T47D (cell line): ENCODE data around the gene SGK2.
A peak's percentile ranks its signal among the peaks of the same experiment; 100 is the strongest.

Experiments used
- DNase-seq, 2 experiments: peaks; one replicate each; pipeline versions ENCODE4 v3.0.0 to v3.0.0-alpha.2; 2011 to 2012; ENCODE audit warnings: low read depth in 1 of 2, low spot score in 1 of 2
- JUND ChIP-seq: IDR thresholded peaks from 2 replicates; pipeline ENCODE4 v1.6.1; 2012; ENCODE audit warnings: low read depth
- in situ Hi-C: cut with HindIII; loops from 2 replicates; pipeline ENCODE4 v1.10.0; 2016; ENCODE audit warnings: low sequenced_read_pairs, low pct_unique_long_range_greater_than_20kb

The SGK2 gene

DNA sequence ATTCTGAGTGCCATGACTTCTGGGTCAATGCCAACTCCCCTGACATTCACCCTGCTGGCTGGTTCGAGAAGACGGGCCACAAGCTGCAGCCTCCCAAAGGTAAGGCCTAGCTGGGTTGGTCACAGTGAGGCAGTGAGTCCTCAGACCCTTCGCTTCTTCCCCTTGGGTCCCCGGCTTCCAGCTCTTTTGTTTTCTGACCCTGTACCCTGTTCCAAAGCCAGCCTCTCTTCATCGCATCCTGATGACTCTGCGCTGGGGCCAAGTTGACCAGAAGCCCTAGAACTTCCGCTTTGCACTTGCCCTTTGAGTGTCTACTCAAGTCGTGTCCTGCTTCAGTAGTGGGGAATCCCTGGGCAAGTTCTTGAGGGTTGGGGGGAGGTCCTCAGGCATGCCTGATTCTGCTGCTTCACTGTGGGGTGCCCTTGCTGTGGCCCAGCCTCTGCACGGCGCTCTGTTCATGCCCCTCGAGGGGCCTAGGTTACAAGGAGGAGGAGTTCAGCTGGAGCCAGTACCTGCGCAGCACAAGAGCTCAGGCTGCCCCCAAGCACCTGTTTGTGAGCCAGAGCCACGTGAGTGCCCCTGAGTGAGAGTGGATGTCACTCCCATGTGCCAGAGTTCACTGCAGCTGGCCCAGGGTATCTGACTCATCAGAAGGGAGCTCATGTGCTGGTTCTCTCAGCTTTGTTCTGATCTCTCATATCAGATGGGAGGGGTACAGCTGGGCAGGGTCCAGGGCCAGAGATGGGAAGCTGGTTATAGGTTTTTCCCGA, 28.3 kb upstream of the SGK2 start:
- in situ Hi-C loops, result no loop called here
- no peak for DNase-seq
- no peak for TF ChIP-seq JUND

GRCh38 chr20:43531091-43531443, 27.8 kb upstream of the SGK2 start:
- in situ Hi-C loops, result no loop called here
- DNase-seq, result no peak
- no peak for TF ChIP-seq JUND

DNA sequence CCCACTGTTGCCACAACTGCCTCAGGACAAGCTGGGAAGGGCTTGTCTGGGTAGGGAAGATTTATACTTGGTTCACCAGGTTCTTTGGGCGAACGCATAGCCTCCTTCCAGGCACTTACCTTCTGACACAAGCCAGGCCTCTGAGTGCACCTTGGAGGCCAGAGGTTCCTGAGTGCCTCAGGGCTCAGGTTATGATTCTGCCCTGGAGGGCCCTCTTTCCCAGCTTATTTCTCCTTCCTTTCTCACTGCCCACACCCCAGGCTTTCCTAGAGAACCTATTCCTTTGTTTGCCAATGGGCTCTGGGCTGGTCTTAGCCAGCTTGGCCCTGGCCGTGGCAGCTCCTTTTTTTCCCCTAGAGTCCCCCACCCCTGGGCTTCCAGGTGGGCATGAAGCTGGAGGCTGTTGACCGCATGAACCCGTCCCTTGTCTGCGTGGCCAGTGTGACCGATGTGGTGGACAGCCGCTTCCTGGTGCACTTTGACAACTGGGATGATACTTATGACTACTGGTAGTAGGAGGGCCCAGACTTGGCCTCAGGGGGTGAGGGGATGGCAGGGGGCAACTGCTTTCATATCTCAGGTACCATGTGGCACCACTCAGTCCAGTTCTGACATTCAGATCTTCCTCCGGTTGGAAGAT, 26.3 kb upstream of the SGK2 start:
- in situ Hi-C loops, result no loop called here
- no peak for TF ChIP-seq JUND
- no peak for DNase-seq

DNA sequence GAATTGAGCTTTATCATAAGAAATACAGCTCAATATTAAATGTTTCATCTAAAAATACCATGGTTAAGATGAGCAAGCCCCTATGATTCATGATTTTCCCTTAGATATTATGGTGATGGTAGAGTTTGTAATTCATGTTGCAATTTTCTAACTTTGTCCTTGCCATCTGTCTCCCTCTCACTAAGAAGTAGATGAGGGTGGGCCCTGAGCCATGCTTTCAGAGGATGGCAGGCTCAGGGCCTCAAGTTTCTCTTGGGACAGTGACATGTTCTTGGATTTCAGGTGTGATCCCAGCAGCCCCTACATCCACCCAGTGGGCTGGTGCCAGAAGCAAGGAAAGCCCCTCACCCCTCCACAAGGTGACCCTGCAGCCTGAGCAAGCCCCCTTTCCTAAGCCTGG, 25.8 kb upstream of the SGK2 start:
- in situ Hi-C loops, result no loop called here
- TF ChIP-seq JUND, result no peak
- DNase-seq, result no peak

DNA sequence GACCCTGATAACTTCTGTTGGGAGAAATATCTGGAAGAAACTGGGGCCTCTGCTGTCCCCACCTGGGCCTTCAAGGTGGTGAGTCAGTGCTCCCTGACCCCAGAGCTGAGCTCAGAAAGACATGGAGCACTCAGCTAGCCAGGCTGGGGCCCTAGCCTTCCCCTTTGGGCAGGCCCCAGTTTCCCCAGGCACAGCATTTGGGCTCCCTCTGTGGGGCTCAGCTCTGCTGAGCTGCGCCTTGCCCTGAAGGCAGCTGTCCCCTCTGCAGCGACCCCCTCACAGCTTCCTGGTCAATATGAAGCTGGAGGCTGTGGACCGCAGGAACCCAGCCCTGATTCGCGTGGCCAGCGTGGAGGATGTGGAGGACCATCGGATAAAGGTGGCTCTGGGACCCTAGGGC, 24.8 kb upstream of the SGK2 start:
- in situ Hi-C loops, result no loop called here
- TF ChIP-seq JUND, result no peak
- no peak for DNase-seq

DNA sequence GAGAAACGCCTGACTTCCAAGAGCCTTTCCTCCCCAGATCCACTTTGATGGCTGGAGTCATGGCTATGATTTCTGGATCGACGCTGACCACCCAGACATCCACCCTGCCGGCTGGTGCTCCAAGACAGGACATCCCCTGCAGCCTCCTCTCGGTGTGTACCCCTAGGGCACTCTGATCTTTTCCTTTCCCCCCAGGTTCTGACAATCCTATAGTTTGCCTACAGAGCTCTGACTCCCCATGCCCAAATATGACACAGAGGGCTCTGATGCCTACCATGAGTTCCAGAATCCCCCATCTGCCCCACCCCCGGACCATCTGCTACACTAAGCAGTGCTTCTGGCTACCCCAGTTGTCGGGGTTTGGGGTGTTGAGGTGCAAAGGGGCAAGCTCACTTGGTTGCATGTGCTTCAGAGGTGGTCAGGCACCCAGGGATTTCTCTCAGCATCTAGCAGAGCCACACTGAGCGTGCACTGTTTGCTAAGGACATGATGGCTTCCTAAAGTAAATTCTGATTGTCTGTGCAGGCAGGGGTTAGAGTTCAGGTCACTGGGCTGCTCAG, 24.0 kb upstream of the SGK2 start:
- in situ Hi-C loops, result no loop called here
- DNase-seq, result no peak
- TF ChIP-seq JUND, result no peak

DNA sequence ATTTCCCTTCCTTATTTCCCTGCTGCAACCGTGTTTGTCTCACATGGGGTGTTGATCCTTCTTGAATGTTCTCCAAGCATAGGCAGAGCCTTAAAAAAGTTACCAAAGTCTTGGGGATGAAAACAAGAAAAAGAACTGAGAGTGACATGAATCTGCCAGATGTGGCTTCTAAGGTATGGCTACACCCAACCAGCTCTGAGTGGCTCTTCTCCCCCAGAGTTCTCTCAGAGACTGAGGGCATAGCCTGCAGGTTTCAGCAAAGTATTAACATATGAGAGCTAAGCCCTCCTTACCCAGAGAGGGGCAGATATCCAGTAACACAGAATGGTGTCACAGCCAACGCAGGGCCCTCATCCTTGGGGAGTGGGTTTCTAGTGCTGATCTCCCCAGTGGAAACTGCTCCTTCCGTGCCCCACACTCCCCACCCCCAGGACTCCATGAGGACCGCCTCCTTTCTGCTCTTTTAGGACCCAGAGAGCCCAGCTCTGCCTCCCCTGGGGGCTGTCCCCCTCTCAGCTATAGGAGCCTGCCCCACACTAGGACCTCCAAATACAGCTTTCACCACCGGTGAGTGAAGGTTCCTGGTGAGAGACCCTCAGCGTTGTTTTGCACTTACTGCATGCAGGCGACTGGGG, 23.3 kb upstream of the SGK2 start:
- TF ChIP-seq JUND, result no peak
- no peak for DNase-seq
- in situ Hi-C loops, result no loop called here

DNA sequence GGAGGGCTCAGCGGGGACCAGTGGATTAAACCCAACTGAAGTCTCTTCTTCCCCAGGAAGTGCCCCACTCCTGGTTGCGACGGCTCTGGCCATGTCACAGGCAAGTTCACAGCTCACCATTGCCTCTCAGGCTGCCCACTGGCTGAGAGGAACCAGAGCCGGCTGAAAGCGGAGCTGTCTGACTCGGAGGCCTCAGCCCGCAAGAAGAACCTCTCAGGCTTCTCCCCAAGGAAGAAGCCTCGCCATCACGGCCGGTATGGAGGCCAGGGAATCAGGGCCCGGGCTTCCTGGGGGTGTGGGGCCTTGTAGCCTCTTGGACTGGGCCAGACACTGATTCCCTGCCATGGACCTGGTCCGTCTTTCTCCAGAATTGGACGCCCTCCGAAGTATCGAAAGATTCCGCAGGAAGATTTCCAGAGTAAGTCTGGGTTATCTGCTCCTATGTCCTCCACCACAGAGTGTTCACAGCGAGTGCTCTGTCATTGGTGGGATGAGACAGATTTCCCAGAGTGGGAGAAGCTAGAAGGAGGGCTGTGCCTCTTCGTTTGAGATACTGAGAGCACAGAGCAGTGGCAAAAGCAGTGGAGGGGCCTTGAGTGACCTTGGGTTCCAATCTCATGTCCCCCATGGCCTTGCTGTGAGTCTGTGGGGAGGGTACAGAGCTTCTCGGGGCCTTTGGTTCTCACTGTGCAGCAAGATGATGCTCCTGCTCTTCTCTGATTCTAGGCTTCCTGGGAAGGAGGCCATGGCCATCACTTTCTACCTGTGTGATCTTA, 22.6 kb upstream of the SGK2 start:
- no peak for TF ChIP-seq JUND
- no peak for DNase-seq
- in situ Hi-C loops, result no loop called here

DNA sequence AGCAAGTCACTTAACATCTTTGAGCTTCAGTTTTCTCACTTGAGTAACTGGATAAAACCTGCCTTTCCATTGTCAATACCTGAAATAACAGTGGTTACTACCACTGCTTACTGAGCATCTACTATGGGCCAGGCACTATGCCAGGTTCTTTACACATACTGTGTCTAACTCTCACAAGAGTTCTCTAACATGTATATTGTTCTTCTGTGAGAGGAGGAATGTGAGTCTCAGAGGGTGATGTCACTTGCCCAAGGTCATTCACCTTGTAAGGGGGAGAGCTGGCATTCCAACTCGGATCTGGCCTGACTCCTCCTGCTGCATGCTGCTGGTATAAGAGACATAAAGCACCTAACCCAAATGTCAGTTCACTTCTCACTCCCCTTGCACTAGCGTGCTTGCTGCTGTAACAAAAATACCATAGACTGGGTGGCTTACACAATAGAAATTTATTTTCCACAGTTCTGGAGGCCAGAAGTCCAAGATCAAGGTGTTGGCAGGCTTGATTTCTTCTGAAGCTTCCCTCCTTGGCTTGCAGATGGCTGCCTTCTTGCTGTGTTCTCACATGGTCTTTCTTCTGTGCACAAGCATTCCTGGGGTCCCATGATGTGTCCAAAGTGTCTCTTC, 21.9 kb upstream of the SGK2 start:
- in situ Hi-C loops, result no loop called here
- TF ChIP-seq JUND, result no peak
- DNase-seq, result peak in 1 of 2 experiments; percentile 37

DNA sequence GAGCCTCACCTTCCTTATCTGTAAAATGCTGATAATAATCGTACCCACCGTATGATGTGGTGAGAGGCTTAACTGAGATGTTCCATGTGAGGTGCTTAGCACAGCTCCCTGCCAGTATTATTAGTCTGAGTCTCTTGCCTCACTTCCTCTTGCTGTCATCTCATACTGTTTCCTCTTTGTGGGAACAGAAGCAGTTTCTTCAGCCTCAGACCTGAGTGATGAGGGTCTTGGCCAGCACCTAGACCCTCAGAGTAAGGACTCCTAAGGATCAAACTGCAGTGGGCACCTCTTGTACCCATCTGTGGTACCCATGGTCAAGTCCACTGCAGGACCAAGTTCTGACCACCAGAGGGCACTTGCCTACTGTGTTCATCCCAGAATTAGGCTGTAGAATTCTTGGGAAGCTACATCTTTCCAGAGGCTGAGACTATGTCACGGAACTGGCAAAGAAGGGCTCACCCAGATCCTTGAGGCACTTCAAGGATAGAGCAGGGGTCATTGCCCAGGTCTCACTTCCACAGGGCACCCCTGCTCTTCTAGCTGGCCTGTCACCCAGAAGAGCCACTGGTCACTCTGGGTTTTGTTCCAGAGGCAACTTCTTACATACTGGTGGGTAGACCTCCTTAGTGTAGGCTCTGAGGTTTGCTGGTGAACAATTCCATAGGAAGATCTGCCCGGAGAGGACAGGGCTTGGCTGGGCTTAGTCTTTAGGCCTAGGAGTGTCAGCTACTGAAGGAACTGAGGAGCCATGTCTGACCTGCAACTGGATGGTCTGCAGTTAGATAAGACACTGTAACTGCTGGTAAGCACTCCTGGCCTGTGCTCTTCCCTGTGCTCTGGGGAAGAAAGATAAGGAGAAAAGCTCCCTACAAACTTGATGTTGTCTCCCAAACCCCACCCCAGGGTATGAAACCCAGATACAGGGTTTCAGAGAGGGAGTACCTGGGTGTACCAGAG, 20.6 kb upstream of the SGK2 start:
- no peak for TF ChIP-seq JUND
- DNase-seq, result peak; percentile 56 to 76
- in situ Hi-C loops, result no loop called here

GRCh38 chr20:43538878-43539700, 19.7 kb upstream of the SGK2 start:
- in situ Hi-C loops, result no loop called here
- no peak for DNase-seq
- no peak for TF ChIP-seq JUND
